H1 (cell line): ENCODE measurements around the gene ANKRD53.

Experiments used
- CTCF ChIP-seq, 3 experiments: IDR thresholded peaks; 1 replicate in 2 of 3; 2 replicates in 1 of 3; pipeline versions ENCODE4 v1.5.1 to v1.6.1; 2011; ENCODE audit warnings: low read length in 3 of 3, mild to moderate bottlenecking in 3 of 3, inconsistent platforms in 2 of 3, low read depth in 1 of 3, moderate library complexity in 1 of 3; ENCODE audit not compliant: insufficient read depth in 1 of 3; ENCODE audit errors: control extremely low read depth in 1 of 3
- EGR1 ChIP-seq: IDR thresholded peaks from 2 replicates; pipeline ENCODE4 v1.6.1; 2011; ENCODE audit warnings: low read depth, low read length, borderline replicate concordance
- HDAC2 ChIP-seq, 2 experiments: fragments of 300-600 bp in 1 of 2; sonication (generic) in 1 of 2; IDR thresholded peaks; 2 replicates each; pipeline ENCODE4 v1.6.1; 2011 to 2012; ENCODE audit warnings: low read depth in 2 of 2, low read length in 2 of 2, mild to moderate bottlenecking in 2 of 2, moderate library complexity in 2 of 2, borderline replicate concordance in 1 of 2, inconsistent platforms in 1 of 2
- POLR2A ChIP-seq, 2 experiments: IDR thresholded peaks; 1 replicate in 1 of 2; 2 replicates in 1 of 2; pipeline ENCODE4 v1.6.1; 2011; ENCODE audit warnings: low read depth in 2 of 2, low read length in 2 of 2, mild to moderate bottlenecking in 2 of 2; ENCODE audit errors: control extremely low read depth in 1 of 2
- POLR2AphosphoS5 ChIP-seq: IDR thresholded peaks from 2 replicates; pipeline ENCODE4 v1.6.1; 2011; ENCODE audit warnings: low read depth, low read length
- TEAD4 ChIP-seq: IDR thresholded peaks from 2 replicates; pipeline ENCODE4 v1.6.1; 2012; ENCODE audit warnings: low read depth, low read length, inconsistent platforms, mixed read lengths
- USF2 ChIP-seq: IDR thresholded peaks from 2 replicates; pipeline ENCODE4 v1.6.1; 2011; ENCODE audit warnings: low read length, improper control_type of control experiment

GRCh38 chr2:70987386-70987785, 9.0 kb downstream of the ANKRD53 start:
- TF ChIP-seq USF2 (no peak), CTCF (IDR thresholded peaks at IDR 0.05; ENCODE audit: control extremely low read depth in 1 of 3, insufficient read depth in 1 of 3, low read depth in 1 of 3, low read length in 3 of 3) (no peak), HDAC2 (IDR thresholded peaks at IDR 0.05; ENCODE audit: borderline replicate concordance in 1 of 2, low read depth in 2 of 2, low read length in 2 of 2) (no peak), EGR1 (no peak), POLR2A (IDR thresholded peaks at IDR 0.05; ENCODE audit: control extremely low read depth in 1 of 2, low read depth in 2 of 2, low read length in 2 of 2) (no peak), TEAD4 (no peak), POLR2AphosphoS5 (no peak)
